ENCODE results near the gene PLXDC1.

The PLXDC1 gene

DNA sequence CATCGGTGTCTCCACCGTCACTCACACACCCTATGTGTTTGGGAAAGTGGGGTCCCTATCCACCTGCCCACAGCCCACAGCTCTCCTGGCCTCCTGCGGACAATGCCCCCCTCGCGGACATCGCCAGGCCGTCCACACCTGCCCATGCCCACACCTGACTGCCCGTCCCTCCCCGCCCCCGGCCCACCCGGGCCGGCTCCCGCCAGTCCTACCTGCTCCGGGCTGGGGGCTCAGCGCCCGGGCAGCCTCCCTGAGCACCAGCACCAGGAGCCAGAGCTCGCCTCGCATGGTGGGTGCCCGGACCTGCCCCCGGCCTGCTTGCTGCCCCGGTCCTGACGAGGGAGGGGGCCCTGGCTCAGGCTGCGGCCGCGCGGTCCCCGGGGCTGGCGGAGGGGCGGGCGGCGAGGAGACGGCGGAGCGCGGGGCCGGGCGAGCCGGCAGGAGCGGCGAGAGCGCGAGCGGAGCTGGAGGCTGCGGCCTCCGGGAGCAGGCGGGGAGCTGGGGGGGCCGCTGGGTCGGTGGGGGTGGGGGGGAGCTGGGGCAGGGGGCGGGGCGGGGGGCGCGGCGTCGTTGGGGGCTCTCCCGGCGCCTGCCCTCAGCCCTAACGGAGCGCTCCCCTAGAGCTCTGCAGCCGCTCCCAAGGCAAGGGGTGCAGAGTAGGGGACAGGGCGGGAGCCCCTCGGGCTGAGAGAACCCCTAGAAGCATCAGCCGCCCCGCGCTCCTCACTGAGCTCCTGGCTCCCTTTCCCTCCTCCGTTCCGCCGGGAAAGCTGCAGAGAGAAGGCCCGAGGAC lies at the start of gene PLXDC1:
Gene PLXDC1, minus strand, starts transcription at position 488 of the 793 bp plus-strand sequence. Its CDS starts 200 bp downstream, at position 288.
- DNase-seq: peak in 5 of 6 experiments; percentile 14 to 44 (median 29)

DNA sequence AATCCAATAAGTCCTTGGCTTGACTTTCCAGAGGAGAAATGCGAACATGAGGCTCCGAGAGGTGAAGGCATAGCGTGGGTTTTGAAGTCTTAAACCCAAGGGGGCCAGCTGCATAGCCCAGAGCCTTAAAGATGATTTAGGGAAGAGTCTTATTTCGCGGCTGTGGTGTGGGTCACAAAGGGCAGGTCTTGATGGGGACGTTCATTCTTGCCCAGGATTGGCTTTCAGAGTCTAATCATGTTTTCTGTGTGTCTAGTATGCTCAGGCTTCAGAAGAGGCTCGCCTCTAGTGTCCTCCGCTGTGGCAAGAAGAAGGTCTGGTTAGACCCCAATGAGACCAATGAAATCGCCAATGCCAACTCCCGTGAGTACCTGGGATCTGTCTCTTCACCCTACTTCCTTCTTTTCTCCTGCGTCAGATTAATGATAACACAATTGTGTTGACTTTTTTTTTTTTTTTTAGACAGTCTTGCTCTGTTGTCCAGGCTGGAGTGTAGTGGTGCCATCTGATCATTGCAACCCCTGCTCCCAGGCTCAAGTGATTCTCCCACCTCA lies 49.6 kb upstream of the PLXDC1 start:
- no peak for DNase-seq

DNA sequence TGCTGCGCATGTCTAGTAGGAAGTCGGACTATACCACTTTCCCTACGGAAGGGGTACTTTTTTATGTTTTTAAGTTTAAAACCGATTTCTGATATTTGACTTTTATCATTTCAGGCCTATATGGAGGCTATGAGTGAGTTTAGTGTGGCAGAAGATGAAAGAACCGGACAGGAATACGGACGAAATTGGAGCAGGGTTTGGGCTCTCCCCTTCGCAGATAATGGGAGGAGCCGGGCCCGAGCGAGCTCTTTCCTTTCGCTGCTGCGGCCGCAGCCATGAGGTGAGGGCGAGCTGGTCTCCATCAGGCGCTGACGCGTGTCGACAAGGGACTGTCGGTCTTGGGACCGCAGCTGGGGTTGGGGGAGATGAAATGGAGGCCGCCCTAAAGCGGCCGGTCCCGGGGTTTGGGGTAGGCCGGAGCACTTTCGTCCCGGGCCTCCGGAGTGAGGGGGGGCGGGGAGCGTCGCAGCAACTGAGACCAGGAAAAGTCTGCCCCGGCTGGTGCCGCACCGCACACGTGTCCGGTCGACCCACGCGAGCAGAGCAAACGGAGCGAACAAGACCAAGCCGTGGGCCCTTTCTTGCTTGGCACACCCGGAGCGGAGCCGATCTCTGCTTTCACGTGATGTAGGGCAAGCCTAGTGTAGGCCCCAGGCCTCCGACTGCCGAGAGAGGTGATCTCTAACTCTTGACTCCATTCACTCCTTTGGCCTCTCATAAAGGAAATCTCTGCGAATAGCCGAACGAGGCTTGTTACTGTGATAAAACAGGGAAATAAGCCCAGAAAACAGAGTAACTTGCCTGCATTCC lies 48.8 kb upstream of the PLXDC1 start, which contains the start of gene RPL19:
Gene RPL19, plus strand, starts transcription at position 214 of the 810 bp plus-strand sequence. Its CDS starts 62 bp downstream, at position 276.
- DNase-seq: peak; percentile 71 to 96 (median 84)

DNA sequence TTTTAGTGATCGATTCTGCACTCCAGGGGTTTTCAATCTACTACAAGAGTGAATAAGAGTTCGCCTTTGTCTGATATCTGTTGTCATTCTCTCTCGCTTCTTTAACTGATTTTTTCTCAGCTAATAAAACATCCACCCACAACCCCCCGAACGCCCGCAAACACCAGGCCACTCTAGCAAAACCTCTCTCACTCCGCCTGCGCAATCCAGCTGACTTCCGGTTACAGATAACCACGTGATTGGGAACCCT lies 48.3 kb upstream of the PLXDC1 start:
- DNase-seq: peak in 3 of 6 experiments; percentile 71 to 84 (median 83)

DNA sequence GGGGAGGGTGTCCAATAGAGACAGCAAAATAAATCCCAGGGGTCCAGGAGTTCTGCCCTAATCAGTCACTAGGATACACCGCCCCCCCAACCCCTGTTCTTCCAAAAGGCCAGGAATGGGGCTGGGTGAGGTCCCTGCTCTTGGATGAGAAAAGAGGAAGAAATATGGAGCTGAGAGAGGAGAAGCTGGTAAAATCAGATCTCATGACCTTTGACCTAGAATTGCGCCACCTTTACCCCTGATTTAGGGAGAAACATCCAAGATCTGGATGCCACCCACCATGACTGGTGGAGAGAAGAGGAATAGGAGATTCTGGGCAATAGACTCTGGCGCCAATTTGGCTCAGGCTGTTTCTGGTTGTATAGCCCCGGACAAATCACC lies 46.7 kb upstream of the PLXDC1 start:
- no peak for DNase-seq

DNA sequence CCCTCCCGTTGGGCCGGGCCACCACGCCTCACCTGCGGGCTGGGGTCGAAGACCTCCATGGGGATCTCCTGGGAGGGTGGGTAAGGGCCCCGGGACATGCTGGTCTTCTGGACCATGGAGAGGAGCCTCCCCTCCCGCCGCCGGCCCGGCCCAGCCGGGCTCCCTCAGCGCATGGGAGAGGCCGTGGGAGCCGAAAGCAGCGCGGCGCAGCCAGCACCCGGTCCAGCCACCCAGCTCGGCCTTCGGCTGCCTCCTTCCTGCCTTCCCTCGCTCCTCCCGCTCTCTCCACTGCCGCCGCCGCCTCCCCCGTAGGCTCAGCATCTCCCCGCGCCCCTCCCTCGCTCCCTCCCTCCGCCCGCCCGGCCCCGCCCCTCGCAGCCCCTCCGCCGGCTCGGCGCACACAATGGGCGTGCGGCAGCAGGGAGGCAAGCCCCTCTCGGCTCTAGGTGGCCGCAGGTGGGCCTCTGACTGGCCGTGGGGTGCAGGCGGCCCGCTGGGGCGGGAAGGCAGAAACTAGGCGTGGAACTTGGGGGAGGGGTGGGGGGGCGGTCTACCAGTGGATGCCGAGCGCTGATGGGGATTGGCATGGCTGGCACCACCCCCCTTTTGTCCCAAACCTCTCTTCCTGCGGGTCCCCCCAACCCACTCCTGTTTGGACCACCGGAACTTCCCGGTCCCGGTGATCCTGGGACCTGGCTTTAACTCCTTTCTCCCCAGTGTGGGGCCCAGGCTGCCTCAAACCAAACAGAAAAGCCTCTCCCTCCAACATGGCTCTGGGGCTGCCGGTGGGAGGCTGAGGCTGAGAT lies 46.1 kb upstream of the PLXDC1 start, which contains the start of gene CACNB1:
Gene CACNB1, minus strand, starts transcription at position 290 of the 806 bp plus-strand sequence. Its CDS starts 174 bp downstream, at position 116.
- peak; percentile 27 to 77 (median 58) for DNase-seq

DNA sequence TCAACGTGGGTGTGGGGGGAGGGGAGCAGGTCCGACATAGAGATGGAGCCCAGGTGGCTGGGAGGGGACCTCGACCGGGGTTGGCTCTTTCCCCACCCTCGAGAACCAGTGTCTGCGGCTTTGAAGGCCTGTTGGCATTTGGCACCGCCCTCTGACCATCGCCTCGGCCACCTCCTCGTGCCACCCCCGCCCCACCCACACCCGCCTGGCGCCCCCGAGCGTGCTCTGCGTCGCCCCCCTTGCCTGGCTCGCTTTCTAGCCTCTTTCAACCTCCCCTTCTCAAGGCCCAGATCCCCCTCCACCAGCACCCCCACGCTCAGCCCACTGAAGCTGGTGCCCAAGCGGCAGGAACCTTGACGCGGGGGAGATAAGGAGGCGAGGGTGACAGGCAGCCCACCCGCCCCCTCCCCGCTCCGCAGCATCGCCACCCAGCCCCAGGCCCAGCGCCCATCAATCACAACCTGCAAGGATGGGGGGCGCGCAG lies 45.4 kb upstream of the PLXDC1 start:
- DNase-seq: peak in 1 of 6 experiments; percentile 14

DNA sequence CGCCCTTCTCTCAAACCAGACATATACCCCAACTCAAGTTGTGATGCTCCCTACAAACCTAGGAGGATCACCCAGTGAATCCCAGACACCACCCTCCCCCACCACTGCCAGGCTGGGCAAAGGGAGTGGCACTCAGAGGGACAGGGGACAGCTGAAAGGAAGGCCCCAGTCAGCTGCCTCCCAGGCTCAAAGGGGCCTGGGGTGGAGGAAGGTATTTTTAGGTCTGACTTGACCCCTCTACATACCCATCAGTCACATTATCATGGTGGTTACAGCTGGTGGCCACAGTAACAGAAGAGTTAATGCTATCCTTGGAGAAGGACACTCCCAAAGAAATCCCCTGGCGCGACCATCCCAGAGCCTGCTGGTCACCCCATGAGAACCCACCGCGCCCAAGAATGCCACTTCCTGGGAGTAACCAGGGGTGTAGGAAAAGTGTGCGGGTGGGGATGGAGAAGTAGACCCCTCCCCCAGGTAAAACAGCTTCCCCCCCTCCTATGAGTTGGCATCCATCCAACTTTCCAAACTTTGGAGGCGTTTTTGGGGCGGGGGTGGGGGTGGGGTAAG lies 44.9 kb upstream of the PLXDC1 start:
- DNase-seq: no peak

DNA sequence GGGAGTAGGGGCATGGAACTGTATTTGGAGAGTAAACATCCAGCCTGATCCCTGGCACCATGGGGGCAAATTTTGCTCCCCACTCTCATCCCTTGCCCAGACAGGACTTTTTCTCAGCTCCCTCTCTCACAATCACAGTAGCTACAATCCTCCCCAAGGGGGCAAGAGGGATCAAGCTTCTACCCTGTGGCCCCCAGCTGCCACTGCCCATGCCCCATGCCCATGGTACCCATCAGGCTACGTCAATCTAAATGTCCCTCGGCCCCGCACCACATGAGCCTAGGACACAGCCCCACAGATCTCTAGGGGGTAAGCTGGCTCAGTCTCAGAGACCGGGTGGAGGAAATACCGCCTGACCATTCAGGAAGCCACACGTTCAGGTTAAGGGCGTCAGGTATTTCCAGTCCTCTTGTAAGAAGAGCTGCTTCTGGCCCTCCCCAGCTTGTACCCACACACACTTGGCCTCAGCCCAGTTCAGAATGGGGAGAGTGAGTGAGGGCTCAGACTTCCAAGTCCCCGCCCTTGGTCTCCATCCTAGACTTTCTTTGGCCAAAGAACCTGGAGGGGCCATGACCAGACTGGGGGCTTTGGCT lies 44.2 kb upstream of the PLXDC1 start:
- DNase-seq: no peak

DNA sequence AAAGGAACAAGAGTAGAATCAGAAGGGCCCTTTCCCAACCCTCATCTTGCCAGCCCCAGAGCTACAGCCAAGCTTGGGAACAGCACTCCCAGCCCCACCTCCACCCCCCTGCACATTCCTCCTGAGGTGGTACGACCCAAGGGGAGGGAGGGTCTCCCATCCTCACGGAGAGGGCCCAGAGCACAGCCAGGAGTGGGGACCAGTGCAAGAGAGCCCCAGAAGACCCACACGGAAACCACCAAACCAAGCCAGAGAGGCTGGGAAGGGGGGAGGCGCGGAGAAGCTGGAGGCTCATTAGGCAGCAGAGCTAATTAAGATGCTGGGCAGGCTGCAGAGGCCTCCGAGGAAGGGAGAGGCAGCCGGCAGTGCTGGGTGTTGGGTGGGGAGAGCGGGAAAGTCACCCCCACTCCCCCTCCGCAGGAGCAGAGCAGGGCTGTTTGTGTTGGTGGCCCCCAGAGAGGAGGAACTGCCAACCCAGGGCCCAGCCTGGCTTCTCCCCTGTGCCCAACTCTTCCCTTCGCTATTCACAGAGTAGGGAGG lies 43.6 kb upstream of the PLXDC1 start:
- no peak for DNase-seq

DNA sequence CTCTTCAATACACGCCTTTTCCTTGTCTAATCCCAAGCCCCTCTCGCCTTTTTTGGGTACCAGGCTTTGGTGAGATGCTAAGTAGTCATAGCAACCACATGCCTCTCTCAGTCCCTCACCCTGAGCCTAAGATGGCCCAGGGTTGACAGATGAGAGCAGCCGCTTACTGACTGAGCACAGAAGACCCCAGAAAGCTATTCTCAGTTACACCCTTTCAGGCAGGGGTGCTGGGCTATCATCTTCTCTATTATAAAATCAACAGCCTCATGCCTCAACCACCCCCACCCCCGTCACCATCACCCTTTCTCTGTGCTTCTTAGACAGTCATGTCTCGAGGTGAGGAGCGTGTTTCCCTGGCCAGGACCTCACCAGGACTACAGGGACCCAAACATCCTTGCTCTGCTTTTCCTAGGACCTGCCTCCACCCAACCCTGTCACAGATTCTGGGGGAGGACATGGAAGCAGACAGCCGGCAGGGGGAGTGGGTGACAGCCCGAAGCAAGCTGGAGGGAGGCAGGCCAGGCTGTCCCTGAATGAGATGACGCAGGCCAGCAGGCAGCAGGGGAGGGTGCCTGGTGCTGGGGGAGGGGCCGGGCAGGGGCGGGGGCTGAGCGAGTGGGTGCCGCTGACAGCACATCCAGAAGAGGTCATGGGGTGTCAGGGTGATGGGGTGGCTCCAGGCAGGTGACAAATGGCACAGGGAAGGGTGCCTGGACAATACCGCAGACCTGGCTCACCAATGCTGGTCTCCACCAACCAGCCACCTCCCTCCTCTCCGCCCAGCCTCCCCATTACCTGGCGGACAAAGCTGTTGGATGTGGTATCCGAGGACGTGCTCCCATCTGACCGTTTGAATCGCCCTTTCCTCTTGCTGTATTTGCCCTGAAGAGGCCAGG lies 42.9 kb upstream of the PLXDC1 start:
- DNase-seq: no peak

DNA sequence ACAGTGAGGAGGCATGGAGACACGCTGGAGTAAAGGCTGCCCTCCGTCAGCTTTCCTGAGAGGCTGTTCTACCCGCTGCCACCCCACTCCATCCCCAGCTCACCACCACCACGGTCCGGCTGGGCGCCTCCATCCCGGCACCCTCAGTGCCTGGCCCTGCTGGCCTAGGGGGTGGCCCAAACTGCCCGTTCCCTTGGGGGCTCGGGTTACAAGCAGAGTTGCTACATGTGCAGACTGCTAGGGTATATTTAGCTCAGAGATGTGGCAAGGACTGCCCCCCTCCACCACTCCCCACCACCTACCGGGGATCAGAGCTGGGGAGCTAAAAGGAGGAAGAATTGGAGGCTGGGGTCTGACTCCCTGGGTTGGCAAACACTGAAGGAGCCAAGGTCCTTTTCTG lies 41.9 kb upstream of the PLXDC1 start:
- DNase-seq: no peak

DNA sequence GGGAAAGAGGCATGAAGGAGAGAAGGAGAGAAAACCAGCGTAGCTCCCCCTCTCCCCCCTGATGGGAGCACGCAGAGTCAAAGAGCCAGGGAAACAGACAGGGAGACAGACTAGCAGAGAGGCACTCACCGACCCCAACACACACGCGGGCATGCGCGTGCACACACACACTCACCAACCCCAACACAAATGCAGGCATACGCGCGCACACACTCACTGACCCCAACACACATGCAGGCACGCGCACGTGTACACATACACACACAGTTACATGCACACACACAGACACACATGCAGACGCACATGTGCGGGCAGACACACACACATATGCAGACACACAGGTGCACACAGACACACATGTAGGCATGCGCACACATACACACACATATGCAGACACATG lies 41.5 kb upstream of the PLXDC1 start:
- DNase-seq: no peak

DNA sequence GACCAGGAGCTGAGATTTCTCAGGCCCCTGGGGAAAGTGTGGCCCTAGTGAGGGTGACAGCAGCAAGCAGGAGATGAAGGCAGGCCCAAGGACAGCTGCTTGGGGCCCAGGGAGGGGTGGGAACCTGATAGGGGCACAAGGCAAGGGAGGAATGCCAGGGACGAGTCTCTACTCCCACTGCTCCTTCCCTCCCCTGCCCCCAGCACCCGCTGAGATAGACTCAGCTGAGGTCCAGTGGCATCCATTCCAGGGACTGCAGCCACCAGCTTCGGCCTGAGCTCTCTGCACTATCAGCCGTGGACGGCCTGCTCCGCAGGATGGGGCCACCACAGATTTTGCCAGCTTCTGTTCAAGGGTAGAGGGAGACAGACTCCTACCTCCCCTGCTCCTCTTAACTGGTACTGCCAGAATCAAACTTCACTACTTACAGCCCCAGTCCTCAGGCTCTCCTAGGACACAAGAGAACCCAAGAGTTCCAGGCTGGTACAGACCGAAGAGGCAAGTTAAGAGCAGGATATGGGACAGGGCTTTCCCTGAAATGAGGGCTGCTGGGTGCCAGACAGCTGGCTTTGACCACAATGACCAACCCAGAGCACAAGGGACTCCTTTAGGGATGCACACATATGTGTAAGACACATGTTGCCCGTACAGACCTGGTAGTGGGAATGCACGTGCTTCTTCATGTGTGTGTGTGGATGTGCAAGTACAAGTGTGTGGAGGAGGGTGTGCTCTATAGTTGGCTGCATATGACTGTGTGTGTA lies 40.5 kb upstream of the PLXDC1 start:
- no peak for DNase-seq

DNA sequence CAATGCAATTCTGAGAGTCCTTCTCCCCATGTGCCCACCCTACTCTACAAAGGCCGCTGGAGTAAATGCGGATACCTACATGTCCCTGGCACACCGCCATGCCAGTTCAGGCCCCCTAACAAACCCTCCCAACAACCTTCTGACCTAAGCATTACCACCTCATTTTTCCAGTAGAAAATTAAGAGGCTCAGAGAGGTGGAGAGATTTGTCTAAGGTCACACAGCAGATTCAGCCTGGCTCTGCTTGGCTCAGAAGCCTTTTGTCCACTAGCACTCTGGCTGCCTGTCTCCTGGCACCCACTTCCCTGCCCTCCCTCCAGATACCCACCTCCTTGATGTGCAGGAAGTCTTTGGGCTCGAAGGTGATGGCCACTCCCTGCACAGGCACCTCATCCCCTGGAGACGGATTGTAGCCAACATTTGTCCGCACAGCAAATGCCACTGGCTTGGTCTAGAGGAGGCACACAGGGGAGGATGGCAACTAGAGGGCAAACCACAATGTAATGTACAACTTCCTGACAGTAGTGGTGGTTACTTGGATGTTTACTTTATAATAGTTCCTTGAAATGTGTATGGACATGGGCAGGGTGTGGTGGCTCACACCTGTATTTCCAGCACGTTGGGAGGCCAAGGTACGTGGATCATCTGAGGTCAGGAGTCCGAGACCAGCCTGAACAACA lies 35.9 kb upstream of the PLXDC1 start:
- DNase-seq: no peak

DNA sequence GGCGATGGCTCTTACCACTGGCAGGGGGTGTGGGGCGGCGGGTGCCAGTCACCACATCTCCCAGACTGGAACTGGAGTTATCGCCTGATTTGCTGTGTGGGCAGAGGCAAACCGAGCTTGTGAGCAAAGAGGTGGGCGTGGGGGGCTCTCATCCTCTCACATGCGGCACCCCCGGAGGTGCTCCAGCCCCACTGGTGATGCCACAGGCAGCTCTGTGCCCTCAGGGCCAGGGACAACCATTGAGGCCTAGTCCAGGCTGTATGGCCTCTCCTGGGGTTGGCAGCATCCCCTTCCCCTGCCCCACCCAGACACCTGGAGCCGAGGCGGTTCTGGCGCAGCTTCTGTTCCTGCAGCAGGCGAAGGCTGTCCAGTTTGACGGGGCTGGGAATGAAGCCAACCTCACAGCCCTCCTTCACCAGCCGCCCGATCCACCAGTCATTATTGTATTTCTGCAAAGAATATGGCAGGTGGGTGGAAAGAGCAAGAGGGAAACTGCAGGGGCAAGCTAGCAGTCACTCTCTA lies 35.1 kb upstream of the PLXDC1 start:
- no peak for DNase-seq

DNA sequence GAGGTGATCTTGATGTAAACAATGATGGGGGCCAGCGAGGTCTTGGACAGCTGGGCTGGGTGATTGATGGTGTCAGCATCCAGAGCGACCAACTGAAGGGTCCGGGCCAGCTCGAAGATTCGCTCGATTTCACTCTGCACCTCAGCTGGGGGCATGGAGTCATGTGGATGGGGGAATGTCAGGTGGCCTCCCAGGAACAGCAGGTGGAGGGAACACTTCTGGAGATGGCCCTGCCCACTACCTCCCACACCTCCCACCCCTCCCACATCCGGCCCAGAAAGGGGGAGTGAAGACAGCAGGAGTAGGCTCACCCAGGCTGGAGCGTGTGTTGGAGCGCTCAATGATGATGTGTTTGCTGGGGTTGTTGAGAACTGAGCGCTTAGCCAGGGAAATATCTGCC lies 32.3 kb upstream of the PLXDC1 start:
- no peak for DNase-seq

DNA sequence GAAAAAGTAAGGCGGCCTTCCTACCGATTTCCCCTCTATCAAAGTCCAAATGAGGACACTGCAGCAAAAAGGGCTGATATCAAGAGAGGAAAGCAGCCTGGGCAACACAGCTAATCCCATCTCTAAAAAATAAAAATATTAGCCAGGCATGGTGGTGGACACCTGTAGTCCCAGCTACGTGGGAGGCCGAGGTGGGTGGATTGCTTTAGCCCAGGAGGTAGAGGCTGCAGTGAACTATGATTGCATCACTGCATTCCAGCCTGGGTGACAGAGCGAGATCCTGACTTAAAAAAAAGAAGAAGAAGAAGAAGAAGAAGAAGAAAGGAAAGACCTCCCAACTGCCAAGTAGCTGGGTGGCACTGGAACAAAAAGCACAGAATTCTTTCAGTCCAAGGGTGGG lies 31.6 kb upstream of the PLXDC1 start:
- no peak for DNase-seq

DNA sequence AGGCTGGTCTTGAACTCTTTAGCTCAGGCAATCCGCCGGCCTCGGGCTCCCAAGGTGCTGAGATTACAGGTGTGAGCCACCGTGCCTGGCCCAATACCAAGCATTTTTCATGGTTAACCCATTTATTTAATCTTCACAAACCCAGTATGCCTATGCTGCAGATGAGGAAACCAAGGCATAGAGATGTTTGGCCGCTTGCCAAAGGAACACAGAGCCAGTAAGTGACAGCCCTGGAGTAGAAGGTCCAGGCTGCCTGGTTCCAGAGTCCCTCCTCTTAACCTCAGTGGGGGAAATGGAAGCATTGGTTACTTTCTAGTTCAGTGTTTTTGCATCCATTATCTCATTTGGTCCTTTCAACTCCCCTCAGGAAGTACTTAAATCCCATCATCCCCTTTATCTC lies 29.9 kb upstream of the PLXDC1 start:
- DNase-seq: no peak
